Amniotic epithelial cell (primary cell): ENCODE measurements around the gene NFATC2.

Experiments
- DNase-seq: peaks from one replicate; pipeline ENCODE4 v3.0.0-alpha.2; 2010; ENCODE audit warnings: low read depth

The NFATC2 gene

DNA sequence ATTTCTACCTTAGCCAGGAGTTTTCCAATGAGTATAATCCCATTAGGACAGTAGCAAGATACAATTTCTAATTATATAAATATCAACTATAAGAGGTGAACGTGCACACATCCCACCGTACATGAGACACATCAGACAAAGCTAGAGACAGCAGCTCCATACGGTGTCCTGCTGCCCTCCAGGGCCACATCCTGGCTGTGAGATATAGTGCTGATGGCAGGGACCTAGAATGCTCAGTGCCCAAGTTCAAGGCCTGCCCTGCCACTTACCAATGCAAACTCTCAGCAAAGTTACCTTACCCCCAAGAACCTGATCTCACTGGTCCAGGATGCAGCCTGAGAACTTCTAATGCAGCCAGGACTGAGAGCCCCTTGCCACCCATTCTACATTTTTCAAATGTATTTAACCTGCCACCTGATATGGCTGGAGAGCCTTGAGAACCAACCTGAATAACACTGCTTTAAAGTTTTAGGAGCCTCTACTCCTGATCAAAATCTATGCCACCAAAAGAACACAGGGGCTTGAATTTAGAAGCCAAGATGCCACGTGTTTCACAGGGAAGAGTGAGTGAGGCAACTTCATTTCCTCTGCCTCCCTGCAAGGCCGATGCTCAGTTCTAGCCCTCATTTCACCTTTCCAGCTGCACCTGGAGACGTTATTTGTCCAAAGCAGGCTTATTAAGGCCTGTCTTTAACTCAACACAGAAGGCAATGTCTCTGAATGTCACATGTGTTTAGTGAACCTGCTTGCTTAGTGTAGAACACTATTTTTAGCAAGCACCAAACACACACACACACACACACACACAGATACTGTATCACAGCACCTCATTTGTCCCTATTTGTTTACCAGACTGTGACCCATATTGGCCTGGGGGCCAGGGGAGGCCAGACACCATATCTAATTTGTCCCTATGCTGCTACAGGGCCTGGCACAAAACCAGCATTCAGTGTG lies 6.1 kb downstream of the NFATC2 start:
- DNase-seq = no peak

DNA sequence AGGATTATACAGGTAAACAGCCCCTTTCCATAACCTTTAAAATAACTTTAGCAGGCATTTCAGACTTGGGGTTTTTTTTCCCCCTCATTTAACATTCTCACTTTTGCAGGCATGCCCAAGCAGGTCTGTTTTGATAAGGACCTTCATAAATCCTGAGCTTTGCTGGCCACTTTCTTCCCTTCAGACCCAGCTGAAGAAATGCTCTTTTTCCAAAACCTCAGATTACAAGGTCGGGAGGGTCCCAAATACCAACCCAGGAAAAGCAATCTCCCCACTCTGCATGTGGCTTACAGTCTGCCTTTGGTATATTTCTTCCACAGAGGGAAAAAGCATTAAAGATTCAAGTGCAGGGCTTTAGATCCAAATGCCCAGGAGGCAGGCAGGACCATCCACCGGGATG lies 6.8 kb downstream of the NFATC2 start:
- no peak for DNase-seq

DNA sequence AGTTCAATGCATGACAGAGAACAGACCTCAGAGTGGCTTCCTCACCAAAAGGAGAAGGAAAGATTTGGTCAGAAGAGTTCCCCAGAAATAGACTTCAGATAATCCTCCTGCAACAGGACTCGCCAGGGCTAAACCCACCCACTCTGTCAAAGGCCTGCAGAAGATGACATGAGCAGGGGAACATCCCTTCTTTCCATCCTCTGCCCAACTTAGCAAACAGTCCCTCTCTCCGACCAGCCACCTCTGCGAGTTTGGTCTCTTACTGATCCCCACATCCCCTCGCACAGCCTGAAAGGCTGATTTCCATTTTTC lies 7.5 kb downstream of the NFATC2 start:
- no peak for DNase-seq

DNA sequence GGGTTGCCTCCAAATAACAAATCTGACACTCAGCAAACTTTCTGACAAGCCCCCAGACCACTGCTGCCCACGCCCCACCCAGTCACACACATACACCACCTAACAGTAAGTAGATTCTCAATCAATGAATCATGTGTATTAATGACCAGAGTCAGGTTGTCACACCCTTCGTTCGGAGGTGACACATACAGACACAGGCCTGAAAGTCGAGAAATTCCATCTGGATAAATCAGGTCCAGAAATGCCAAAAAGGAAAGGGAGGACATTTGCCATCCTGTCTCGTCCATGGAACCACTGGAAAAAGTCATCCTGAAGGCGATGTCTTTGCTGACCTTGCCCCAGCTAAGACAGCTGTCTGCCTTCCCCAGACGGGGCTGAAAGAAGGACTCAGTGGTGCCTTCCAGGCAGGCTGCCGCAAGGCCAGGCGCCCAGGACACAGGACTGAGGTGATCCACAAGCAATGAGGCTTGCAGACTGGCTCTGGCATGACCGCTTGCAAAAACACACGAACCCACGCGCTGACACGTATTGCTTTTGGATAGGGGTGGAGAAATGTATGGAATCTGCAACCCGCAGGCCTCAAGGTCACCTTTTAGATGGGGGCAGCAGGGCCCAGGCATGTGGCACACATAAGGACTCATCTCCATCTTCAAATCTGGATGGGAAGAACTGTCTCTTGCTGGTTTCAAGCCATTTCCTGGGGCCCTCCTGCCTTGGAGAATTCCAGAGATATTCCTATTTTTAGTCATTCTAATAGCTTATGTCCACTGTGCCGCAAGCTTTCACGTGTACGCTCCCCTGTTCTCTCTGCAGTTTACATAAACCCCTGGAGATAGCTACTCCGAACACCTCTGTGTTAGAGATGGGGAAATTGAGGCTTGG lies 9.0 kb downstream of the NFATC2 start:
- peak; percentile 63 for DNase-seq

DNA sequence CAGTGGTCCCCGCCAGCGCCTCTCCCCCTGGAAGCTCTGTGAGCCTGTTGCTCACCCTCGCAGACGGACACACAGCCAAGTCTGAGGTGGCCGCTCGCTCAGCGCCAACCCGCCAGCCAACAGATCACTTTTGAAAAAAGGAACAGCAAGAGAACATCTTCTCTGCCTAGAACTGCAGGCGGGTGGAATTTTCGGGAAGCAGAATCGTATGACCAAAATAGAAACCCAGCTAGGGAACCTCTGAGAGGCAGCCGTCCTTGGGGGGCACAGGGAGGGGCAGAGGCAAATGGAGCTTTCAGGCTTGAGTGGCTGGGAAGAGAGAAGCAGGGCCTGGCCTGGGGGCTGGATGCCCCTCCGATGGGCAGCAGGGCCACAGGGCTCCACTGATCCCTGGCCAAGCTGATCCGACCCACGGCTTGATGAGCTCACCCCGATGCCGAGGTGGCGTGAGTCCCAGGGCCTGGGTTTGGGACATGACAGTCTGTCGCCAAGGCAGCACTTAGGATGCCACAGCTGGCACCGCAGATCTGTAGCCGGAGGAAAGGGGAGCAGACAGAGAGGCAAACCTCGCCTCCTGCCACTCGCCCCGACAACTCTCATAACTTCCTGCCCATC lies 9.8 kb downstream of the NFATC2 start:
- no peak for DNase-seq

DNA sequence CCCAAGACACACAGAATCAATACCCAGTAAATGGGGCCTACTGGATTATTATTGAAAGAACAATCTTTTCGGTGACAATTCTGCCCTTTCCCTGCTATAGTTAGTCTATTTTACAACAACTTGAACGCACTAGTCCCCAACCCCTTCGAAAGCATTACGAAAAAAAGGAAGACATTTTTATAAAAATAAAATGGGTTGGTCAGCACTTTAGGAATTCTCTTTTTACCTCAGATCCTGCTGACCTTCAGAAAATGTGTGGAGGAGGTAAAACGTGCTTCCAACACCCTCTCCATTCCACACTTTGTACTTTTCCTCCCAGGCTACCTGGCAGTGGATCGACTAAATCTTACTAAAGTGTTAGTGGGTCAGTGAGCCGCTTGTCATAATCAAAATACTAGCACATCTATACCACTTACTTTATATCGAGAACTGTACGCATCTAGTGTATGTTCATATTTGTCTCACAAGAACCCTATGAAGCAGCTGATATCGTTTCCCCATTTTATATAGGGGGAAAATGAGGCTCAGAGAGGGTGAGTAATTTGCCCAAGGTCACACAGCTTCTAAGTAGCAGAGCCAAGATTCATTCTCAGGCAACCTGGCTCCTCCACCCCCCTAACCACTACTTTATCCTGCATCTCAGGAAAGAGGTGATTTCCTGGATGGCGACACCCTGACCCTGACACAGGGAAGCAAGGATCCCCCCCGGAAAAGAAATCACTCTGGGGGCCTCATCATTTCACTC lies 10.6 kb downstream of the NFATC2 start:
- no peak for DNase-seq

DNA sequence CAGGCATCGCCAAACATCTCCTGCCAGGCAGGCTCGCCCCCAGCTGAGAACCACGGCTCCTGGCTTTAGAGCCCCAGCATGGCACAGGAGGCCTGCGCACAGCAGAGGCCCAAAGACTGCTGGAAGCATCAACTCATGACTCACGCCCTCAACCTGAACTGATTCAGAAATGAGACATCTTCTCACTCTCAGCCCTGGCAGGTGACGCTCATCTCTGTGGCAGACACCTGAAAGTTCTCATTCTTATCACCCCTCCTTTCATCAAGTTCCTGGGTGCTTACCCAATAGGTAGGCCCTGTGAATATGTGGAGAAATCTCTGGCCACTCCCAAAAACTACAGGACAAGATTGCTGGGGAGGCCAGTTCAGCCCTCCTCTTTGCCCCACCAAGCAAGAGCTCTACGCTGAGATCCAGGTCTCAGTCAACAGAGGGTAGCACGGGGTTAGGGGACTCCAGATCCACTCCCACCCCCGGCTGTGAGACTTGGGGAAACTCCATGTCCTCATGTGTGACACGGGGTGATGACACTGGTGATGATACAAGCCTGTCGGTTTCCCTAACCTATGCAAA lies 11.3 kb downstream of the NFATC2 start:
- peak; percentile 33 for DNase-seq

DNA sequence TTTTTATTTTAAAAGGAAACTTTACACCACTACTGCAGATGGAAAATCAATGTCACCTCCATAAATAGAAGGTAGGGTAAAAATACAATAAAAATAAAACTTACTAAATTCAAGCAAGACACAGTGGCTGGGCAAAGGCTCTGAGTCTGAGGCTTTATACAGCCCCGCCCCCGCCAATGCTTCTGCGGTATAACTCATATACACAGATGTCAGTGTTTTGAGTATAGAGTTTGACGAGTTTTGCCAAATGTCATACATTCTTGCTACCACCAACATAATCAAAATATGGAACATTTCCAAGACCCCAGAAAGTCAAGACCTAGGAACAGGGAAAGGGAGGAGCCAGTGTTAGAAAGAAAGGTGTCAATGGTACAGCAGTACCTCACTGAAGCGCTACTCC lies 12.8 kb downstream of the NFATC2 start:
- peak; percentile 14 for DNase-seq

DNA sequence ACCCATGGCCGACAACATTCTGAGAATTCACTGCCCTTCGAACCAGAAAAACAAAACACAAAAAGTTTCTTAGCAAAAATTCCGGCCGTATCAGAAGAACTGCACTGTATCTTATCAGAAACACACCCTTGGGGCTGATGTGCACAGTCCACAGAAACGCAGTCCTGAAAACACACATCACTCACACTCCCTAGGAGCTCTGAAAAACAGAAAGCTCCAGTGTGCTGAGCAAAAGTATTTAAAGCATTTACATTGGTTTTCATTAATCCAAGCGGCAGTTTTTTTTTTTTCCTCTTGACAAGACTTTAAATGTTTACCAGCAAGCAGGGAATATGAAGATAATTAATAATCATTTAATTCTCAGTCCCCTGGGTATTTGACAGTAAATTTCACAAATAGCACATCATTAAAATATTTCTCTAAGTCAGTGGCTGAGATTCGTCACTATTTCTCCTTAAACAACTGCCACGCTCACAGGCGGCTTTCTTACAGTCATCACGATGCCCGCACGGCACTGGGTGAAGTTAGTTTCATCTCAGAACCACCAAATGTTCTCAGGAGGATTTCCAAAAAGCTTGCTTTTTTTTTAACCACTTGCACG lies 13.3 kb downstream of the NFATC2 start:
- peak; percentile 86 for DNase-seq

DNA sequence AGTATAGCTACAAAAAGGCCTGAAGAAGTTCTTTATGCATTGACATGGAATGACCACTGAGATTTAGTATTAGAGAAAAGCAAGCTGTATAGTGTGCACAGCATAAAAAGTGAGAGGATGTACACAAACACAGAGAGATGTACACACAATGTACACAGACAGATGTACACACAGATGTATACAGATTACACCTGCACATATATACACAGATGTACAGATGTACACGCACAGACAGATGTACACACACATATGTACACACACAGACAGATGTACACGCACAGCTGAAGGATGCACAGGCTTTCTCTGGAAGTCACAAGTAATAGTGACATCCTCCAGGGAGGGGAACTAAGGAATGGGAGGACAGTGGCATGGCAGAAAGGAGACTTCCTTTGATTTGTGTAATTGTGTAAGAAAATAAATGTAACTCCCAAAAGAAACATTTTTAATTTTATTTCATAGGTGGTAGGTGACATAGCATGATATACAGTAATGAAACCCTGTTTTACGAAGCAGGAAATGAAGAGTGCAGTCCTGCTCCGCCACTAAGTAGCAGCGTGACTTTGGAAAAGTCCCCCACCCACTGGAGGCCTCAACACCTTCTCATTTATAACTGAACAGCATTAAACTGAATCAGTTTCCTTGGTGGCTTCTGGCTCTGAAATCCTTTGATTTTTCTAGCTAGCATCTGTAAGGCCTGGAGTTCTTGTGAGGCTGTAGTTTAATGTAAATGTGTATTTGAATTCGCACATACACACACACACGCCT lies 14.1 kb downstream of the NFATC2 start:
- no peak for DNase-seq

DNA sequence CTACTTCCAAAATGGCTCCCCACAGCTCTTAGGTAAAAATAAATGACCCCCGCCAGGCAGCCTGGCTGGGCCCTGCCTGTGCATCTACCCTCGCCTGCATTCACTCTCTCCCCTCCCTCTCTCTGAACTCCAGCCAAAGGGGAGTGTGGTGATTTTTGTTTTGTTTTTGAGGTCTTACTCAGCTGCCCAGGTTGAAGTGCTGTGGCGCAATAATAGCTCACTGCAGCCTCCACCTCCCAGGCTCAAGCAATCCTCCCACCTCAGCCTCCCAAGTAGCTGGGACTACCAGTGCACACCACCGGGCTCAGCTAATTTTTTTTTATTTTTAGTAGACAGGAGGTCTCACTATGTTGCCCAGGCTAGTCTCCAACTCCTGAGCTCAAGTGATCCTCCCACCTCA lies 15.8 kb downstream of the NFATC2 start:
- no peak for DNase-seq

DNA sequence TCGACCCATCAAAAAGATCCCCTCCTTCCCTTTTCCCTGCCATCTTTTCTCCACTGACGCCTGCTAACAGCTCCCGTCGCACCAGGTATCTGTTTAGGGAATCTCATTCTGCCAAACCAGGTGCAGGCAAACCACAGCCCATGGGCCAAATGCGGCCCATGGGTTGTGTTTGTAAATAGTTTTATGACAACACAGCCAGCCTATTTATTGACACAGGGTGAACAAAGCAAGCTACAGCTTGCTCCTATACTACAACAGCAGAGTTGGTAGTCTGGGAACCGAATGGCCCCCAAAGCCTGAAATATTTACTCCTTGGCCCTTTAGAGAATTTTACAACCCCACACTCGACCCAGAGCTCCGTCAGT lies 16.4 kb downstream of the NFATC2 start:
- no peak for DNase-seq

DNA sequence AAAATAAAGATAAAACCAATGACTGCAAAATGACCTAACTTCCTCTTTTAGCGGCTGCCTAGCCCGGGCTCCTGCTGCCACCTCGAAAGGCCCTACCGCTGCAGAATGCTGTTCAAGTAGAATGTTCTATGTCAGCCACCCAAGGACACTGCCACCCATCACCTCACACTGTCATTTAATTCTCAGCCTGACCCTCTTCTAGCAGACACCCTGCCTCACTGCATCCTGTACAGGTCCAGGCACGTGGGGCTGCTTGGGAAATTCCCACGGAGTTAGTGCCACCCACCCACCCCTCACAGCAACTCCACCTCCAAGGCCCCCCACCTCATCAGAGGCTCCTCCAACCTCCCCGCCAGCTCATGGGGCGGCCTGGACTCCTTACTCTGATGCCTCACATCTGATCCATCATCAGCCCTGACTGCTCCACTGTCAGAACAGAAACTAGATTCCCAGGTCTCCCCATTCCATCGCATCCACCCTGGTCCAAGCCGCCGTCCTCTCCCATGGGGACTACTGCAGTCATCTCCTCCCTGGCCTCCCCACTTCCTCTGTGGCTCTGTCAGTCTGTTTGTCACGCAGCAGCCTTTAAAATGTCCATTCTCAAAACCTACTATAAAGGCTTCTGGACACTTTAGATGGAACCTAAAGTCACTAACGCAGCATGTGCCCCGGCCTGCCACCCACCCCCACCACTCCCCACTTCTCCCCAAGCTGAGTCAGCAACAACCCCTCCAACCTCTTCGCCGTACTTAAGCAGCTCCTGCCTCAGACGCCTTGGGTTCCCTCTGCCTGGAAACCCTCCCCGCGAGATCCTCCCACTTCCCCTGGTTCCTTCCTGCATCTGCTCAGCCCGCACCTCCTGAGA lies 17.0 kb downstream of the NFATC2 start:
- no peak for DNase-seq

DNA sequence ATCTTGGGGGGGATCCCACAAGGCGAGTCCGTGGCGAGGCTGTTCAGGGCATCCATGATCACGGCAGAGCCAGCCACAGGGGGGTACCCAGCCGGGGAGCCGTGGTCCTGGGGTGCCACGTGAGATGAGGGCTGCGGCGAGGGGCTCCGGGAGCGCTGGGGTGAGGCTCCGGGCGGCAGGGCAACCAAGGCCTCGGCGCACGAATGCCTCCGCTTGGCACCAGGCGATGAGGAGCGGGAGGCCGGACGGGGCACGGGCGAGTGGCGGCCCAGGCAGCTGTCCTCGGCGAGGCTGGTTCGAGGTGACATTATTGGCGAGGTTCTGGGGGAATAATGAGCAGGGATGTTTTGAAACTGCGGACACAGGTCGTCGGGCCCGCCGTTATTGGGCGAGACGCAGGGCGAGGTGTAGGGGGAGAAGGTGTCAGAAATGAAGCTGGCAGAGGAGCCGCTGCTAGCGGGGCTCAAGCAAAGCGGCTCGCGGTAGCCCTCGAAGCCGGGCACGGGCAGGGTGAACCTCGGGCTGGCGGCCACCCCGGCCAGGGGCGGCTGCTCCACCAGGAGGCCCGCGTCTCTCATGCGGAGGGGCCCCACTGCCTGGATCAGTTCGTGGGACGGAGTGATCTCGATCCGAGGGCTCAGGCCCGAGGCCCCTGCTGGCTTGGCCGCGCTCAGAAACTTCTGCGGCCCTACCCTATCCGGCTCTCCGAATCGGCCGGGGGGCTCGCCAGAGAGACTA lies 19.1 kb downstream of the NFATC2 start:
- DNase-seq = no peak

DNA sequence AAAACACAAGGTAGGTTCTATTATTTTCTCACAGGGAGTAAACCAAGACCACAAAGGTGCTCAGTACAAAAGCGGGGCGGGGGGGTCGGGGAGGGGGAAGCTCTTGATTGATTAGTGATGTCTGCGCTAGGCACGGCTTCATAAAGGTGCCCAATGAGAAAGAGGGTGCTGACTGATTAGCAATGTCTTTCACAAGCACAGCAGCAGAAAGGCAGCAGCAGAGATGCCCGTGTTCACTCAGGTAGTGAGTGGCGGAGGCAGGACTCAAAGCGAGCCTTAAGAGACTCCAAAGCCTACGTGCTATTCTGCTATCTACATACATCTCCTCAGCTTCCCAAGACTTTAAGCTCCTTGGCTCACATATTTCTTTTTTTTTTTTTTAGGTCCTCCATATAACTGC lies 20.3 kb downstream of the NFATC2 start:
- no peak for DNase-seq

DNA sequence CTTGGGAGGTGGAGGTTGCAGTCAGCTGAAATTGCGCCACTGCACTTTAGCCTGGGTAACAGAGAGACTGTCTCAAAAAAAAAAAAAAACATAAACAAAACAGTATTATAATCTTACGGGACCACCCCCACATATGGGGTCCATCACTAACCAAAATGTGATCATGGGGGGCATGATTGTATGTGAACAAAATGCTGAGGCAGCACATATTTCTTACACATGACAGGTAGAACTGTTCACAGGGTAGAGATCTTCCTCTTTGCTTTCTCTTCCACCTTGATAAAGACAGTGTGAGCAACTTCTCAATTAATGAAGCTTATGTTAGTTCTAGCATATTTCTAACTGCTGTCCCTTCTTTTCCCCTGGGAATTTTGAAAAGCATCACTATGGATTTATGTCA lies 24.7 kb downstream of the NFATC2 start:
- no peak for DNase-seq

DNA sequence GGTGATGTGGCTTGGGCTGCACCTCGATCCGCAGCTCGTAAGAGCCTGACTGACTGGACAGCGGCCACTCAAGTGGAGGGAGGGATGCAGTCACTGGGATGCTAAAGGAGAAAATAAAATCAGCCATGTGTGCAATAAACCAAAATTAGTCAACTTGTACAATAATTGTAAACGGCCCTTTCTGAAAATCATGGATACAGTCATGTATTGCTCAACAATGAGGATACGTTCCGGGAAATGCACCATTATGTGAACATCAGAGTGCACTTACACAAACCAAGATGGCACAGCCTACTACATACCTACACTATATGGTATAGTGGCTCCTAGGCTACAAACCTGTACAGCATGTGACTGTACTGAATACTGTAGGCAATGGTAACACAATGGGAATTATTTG lies 25.7 kb downstream of the NFATC2 start:
- no peak for DNase-seq

DNA sequence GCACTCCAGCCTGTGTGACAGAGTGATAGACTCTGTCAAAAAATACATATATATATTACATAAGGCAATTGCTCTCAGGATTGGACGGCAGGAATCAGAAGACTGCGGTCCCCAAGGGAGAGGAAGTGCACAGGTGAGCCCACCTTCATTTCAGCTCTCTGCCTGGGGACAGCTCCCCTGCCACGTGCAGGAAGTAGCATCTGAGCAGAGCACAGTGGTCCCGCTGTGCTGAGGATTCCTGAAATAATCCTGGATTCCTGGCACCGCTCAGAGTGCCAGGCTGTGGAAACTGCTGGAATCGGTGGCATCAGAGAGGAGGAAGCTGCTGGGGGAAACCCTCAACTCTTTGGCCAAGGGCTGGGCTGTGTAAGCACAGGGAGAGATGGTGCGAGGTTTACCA lies 27.7 kb downstream of the NFATC2 start:
- no peak for DNase-seq

DNA sequence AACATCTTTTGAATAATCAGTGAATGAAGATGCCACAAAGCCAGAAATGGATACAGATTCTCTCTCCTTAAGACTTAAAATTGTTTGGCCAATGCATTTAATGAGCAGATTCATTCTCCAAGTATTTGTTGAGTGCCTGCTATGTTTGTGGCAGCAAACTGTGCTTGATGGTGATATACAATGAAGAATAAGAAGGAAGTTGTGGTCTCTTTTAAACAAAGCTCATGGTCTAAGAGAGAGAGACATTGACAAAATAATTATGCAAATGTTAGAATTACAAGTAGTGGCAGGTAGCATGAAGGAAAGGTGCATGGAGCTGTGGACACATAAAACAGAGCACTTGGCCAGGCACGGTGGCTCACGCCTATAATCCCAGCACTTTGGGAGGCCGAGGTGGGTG lies 28.3 kb downstream of the NFATC2 start:
- no peak for DNase-seq
